Panc1 (cell line): ENCODE results near the gene SLC52A3. TPM values are rescaled to one million over a fixed set of nuclear protein-coding genes. Genes with fewer than 3 reads are reported as not detected.

ENCODE experiments used
- ATAC-seq: fragments of 200-7000 bp; cut with Tn5 transposase; 2 replicates; pipeline ENCODE4 v1.9.1; 2020; ENCODE audit warnings: mild to moderate bottlenecking, moderate library complexity
- BruUV-seq: library from RNA; stranded (reverse); fragments of 400-500 nt; replicated peaks from 2 replicates; lab custom pipeline; 2021; lab: Mats Ljungman, UMichigan
- CTCF ChIA-PET: fragments of 300-600 bp; sonication (Branson Sonifier 250); formaldehyde crosslinking; loops from one replicate; lab custom pipeline; 2022; ENCODE audit warnings: antibody characterized with exemption; lab: Charles Lee
- POLR2A ChIA-PET: fragments of 300-600 bp; sonication (Branson Sonifier 250); formaldehyde crosslinking; loops from one replicate; lab custom pipeline; 2022; ENCODE audit warnings: antibody characterized with exemption; lab: Charles Lee
- DNase-seq: peaks from one replicate; pipeline ENCODE4 v3.0.0-alpha.2; 2010; ENCODE audit warnings: low read depth, low spot score
- H3K27ac ChIP-seq: 2 replicates; pipeline ENCODE4 v1.5.1; 2011; ENCODE audit warnings: mild to moderate bottlenecking, low read length, inconsistent platforms
- H3K27me3 ChIP-seq: fragments of 200-500 bp; sonication (Bioruptor generic); 2 replicates; pipeline ENCODE4 v1.6.0; 2014; ENCODE audit warnings: low read length, inconsistent platforms; ENCODE audit not compliant: control insufficient read depth, insufficient read depth
- H3K36me3 ChIP-seq: fragments of 200-500 bp; sonication (Bioruptor generic); 2 replicates; pipeline ENCODE4 v1.5.1; 2014; ENCODE audit warnings: inconsistent platforms, mild to moderate bottlenecking, low read length, moderate library complexity; ENCODE audit not compliant: control insufficient read depth, insufficient read depth
- H3K4me1 ChIP-seq: 2 replicates; pipeline ENCODE4 v1.5.1; 2011; ENCODE audit warnings: inconsistent platforms, mild to moderate bottlenecking, low read length, moderate library complexity; ENCODE audit not compliant: control insufficient read depth, insufficient read depth
- H3K4me3 ChIP-seq, 2 experiments: 2 replicates each; pipeline ENCODE4 v1.5.1; 2011 to 2012; ENCODE audit warnings: low read depth in 2 of 2, low read length in 2 of 2, mild to moderate bottlenecking in 2 of 2, inconsistent platforms in 1 of 2, moderate library complexity in 1 of 2
- H3K9me3 ChIP-seq: fragments of 200-500 bp; sonication (Bioruptor generic); 2 replicates; pipeline ENCODE4 v1.5.1; 2014; ENCODE audit warnings: low read depth, mild to moderate bottlenecking, inconsistent platforms, low read length, moderate library complexity; ENCODE audit not compliant: control insufficient read depth, insufficient read depth
- CTCF ChIP-seq: fragments of 450-650 bp; IDR thresholded peaks from 2 replicates; pipeline ENCODE4 v1.5.1; 2017; ENCODE audit warnings: mild to moderate bottlenecking
- POLR2AphosphoS5 ChIP-seq: IDR thresholded peaks from 2 replicates; pipeline ENCODE4 v1.6.1; 2012; ENCODE audit warnings: mild to moderate bottlenecking, low read depth, low read length, moderate library complexity
- REST ChIP-seq, 2 experiments: IDR thresholded peaks; 2 replicates each; pipeline ENCODE4 v1.6.1; 2011 to 2012; ENCODE audit warnings: low read depth in 2 of 2, control low read depth in 1 of 2, low read length in 1 of 2, mild to moderate bottlenecking in 1 of 2, moderate library complexity in 1 of 2; ENCODE audit not compliant: insufficient read depth in 1 of 2
- SIN3A ChIP-seq: IDR thresholded peaks from 2 replicates; pipeline ENCODE4 v1.6.1; 2012; ENCODE audit warnings: low read depth, mild to moderate bottlenecking, low read length, moderate library complexity, borderline replicate concordance; ENCODE audit not compliant: insufficient read depth
- TCF7L2 ChIP-seq: IDR thresholded peaks from 2 replicates; pipeline ENCODE4 v1.6.1; 2011; ENCODE audit warnings: mild to moderate bottlenecking, low read depth, low read length, inconsistent platforms
- in situ Hi-C: cut with HindIII; loops from 2 replicates; pipeline ENCODE4 v1.10.0; 2016; ENCODE audit warnings: low sequenced_read_pairs, low pct_unique_long_range_greater_than_20kb
- intact Hi-C: fragments of 100-400 bp; cut with micrococcal nuclease; formaldehyde crosslinking; loops from one replicate; pipeline ENCODE4 v1.10.0; 2022; ENCODE audit not compliant: unreplicated experiment
- total RNA-seq: library from RNA; stranded (reverse); gene quantifications from one replicate; pipeline ENCODE4 v1.2.1, GENCODE V29; 2021; ENCODE audit not compliant: unreplicated experiment

Gene SLC52A3
- total RNA-seq, 1 experiment from 2014 or later: 6.4 TPM

- Histone ChIP-seq H3K36me3 (no peaks in the 10 kb centered on the region), H3K4me3 (no peak overlapping the region), H3K27me3 (no peaks in the 10 kb centered on the region), H3K9me3 (no peaks in the 10 kb centered on the region), H3K4me1 (0 out of 2 replicates have a peak, but pooled peaks cover 5% of the 10 kb centered on the region), H3K27ac (no peak overlapping the region)
- no TSS peak for BruUV-seq
- ChIA-PET CTCF (no interaction called here), POLR2A (no interaction called here)
- no peak for TF ChIP-seq SIN3A
- in situ Hi-C loops: no loop called here
- ATAC-seq: no peak
- no peak for DNase-seq
- intact Hi-C loops: no loop called here
These were observed 1.4 kb downstream of the SLC52A3 start for GRCh38 chr20:766906-767305.

GRCh38 chr20:764255-764654, 4.0 kb downstream of the SLC52A3 start:
- H3K36me3 ChIP-seq: no peaks in the 10 kb centered on the region
- no peaks in the 10 kb centered on the region for H3K27me3 ChIP-seq
- ChIA-PET POLR2A (no interaction called here), CTCF (no interaction called here)
- ATAC-seq (no peak), DNase-seq (no peak)
- intact Hi-C loops: no loop called here
- no peaks in the 10 kb centered on the region for H3K9me3 ChIP-seq
- no peak for TF ChIP-seq CTCF
- TF ChIP-seq SIN3A: no peak
- TF ChIP-seq TCF7L2: no peak
- TF ChIP-seq REST (IDR thresholded peaks at IDR 0.05; ENCODE audit: insufficient read depth in 1 of 2, low read depth in 2 of 2, low read length in 1 of 2): no peak
- H3K4me1 ChIP-seq: 0 out of 2 replicates have a peak, but pooled peaks cover 5% of the 10 kb centered on the region
- H3K4me3 ChIP-seq: no peak overlapping the region
- BruUV-seq: no TSS peak
- in situ Hi-C loops: no loop called here
- no peak overlapping the region for H3K27ac ChIP-seq

- POLR2A ChIA-PET: no interaction called here
- Histone ChIP-seq H3K27ac (no peak overlapping the region), H3K4me1 (no peaks in the 10 kb centered on the region), H3K9me3 (no peaks in the 10 kb centered on the region), H3K4me3 (no peak overlapping the region), H3K27me3 (0 out of 2 replicates have a peak, but pooled peaks cover 2% of the 10 kb centered on the region), H3K36me3 (no peaks in the 10 kb centered on the region)
- DNase-seq (no peak), ATAC-seq (peak; percentile 59; the same call in 1 of the 2 replicates)
- in situ Hi-C loops (no loop called here), intact Hi-C loops (no loop called here)
- CTCF ChIA-PET: interaction anchor here (0.6 to 0.7 kb wide), 3 partner anchors 11 to 1020 kb away, joined by 3 read pairs; no protein-coding TSS in a partner anchor
- BruUV-seq: no TSS peak
- no peak for TF ChIP-seq REST (IDR thresholded peaks at IDR 0.05; ENCODE audit: insufficient read depth in 1 of 2, low read depth in 2 of 2, low read length in 1 of 2)
- no peak for TF ChIP-seq POLR2AphosphoS5
- TF ChIP-seq SIN3A: no peak
- no peak for TF ChIP-seq TCF7L2
- no peak for TF ChIP-seq CTCF
These were observed 6.6 kb downstream of the SLC52A3 start for GRCh38 chr20:761418-762381.
